Measurements from ENCODE around the gene RPL11.
"Not testable (repeated sequence)": the region's sequence is repeated elsewhere in the genome, so short reads cannot be mapped to it uniquely, and the experiment has no call there.

Gene RPL11

DNA sequence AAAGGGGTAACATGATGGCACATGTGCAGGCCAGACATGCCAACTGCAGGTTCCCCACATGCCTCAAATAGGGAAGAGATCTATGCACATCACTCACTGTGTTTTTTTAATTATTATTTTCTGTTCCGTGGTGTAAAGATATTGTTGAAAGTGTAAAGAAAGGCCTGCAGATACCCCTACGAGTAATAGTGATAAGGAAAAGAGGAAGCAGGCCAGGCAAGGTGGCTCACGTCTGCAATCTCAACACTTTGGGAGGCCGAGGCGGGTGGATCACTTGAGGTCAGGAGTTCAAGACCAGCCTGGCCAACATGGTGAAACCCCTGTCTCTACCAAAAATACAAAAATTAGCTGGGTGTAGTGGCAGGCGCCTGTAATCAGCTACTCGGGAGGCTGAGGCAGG lies 6.4 kb upstream of the RPL11 start:
- not testable (repeated sequence) for DNase-seq (ENCODE audit: low spot score)

DNA sequence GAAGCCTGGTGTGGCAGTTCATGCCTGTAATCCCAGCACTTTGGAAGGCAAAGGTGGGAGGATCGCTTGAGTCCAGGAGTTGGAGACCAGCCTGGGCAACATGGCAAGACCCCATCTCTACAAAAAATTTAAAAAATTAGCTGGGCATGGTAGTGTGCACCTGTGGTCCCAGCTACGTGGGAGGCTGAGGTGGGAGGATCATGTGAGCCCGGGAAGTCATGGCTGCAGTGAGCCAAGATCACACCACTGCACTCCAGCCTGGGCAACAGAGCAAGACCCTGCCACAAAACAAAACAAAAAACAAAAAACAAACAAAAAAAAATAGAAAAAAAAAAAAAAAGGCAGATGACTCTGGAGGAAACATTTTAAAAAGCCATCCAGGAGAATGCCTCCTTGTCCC lies 3.9 kb upstream of the RPL11 start:
- not testable (repeated sequence) for DNase-seq (ENCODE audit: low spot score)

DNA sequence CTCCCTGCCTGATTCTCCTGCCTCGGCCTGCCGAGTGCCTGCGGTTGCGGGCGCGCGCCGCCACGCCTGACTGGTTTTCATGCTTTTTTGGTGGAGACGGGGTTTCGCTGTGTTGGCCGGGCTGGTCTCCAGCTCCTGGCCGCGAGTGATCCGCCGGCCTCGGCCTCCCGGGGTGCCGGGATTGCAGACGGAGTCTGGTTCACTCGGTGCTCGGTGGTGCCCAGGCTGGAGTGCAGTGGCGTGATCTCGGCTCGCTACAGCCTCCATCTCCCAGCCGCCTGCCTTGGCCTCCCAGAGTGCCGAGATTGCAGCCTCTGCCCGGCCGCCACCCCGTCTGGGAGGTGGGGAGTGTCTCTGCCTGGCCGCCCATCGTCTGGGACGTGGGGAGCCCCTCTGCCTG lies 3.3 kb upstream of the RPL11 start:
- DNase-seq (ENCODE audit: low spot score): not testable (repeated sequence)

DNA sequence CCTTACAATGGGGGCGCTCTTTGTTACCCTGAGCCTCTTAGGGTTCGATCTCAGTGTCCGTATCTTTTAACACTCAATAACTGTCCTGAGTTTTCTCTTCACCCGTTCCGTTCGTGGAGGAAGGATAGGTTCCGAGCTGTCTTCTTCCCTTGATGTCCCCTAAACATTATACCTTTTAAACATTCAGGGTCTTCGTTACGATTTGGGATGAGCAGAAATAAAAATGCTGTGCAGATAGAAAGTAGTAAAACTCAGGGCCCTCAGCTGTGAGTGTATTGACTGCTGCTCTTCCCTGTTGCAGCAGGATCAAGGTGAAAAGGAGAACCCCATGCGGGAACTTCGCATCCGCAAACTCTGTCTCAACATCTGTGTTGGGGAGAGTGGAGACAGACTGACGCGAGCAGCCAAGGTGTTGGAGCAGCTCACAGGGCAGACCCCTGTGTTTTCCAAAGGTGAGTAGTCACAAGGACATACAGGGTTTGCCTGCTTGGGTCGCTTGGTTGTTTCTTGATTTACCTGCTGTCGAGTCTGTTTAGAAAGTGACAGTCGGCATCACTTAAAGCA lies 784 bp downstream of the RPL11 start:
- no peak for DNase-seq (ENCODE audit: low spot score)

DNA sequence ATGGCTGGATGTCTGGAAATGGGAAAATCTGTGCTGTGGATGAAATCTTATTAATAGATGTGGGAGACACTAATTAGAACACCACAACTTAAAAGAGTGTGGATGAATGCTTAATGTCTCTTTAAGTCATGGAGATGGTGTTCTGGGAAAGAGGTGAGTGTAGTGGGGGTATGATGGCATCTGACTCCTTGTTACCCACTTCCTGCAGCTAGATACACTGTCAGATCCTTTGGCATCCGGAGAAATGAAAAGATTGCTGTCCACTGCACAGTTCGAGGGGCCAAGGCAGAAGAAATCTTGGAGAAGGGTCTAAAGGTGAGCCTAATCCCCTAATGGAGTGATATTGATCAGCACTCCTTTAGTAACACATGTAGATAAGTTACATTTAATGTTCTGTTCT lies 2.0 kb downstream of the RPL11 start:
- no peak for DNase-seq (ENCODE audit: low spot score)

DNA sequence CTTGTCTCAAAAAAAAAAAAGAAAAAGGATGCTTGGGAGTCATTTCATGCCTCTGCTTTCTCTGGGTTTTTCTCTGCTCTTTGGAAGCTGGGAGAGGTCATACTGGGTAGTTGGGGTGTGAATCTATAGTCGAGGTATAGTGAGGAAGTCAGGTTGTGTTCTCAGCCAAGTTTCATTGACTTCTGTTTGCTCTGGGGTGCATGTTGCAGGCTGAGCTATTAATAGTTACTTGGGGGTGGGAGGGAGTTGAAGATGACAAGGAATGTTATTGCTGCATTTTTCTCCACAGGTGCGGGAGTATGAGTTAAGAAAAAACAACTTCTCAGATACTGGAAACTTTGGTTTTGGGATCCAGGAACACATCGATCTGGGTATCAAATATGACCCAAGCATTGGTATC lies 2.8 kb downstream of the RPL11 start:
- no peak for DNase-seq (ENCODE audit: low spot score)

DNA sequence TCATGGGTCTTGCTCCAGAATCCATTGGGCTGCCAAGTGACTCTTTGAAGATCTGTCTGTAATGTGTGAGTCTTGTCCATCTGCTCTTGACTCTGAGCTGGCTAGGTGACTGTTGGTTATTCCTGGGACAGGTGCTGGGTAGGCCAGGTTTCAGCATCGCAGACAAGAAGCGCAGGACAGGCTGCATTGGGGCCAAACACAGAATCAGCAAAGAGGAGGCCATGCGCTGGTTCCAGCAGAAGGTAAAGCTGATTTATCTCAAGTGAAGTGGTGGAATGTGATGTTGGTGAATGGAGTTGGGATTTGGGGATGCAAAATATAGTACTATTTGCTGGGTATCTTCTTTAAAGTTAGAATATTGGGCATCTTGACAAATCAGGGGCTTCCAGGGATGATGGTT lies 4.1 kb downstream of the RPL11 start:
- DNase-seq (ENCODE audit: low spot score): no peak

DNA sequence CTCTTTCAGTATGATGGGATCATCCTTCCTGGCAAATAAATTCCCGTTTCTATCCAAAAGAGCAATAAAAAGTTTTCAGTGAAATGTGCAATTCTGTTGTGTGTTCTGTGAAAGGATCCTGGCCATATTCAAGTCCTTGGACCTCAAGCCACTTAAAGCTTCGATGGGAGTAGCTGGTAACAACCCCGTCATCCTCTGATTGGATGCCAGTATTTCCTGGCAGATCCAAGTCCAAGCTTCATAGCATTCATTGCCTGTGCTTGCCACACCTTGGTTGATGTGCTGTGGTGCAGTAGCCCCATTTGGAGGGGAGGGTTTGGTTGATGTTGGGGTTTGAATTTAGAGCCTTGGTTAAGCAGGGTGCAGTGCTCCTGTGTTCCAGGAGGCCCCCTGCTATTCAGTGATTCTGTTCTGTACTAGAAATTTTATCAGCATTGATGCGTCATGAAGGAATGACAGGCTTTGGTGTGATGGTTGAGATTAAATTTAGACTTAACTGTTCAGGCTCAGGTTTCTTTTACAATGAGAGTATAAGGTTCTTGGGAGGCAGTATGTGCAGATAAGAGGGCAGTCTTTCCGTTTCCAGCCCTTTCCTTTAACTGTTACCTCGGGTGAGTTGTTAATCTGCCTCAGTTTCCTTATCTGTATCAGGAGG lies 4.9 kb downstream of the RPL11 start:
- no peak for DNase-seq (ENCODE audit: low spot score)

DNA sequence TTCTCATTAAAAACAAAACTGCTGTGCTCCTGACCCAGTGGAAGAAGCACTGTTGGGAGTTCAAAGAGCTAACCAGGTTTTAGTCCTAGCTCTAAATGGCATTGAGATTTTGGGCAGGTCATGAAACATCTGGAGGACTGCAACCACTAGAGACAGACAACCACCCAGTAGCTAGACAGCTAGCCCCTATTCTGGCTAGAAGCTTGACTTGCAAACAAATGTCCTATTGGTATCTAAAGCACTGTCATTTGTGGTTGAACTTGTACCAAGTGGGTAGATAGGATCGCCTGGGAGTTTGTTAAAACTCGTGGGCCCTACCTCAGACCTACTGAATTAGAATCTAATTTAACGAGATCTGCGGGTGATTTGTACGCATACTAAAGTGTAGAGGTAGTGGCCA lies 6.9 kb downstream of the RPL11 start:
- DNase-seq (ENCODE audit: low spot score): no peak

DNA sequence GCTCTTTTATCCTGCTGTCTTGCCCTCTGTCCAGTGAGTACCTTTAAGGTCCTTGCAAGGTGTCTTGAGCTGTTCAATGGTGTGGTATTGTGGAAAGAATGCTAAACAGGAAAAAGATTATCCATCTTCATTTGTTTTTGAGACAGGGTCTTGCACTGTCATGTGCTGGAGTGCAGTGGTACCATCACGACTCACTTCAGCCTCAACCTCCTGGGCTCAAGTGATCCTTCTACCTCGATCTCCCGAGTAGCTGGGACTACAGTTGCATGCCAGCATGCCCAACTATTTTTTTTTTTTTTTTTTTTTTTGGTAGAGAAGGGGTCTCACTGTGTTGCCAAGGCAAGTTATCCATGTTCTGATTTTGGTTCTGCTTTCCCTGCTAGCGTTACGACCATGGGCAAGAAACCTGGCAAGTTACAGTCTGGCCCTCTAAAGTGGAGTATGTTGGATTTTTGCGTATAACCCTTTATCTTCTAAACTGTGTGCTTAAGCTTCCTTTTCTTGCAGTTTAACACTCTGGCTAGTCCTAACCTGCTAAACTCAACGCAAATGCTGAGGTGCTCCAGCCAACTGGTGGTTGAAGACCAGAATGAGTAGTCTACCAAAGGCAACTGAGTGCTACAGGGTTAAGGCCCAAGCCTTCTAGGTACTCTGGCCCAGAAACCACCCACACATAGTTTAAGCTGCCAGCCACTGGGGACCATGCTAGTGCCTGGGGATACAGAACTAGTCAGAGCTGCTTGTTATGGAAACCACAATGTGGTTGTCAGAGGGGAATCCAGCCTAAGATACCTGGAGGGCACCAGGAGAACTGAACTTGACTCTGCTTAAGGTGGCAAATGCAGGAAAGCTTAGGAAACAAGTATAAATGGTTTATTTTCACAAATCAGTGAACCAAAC lies 7.9 kb downstream of the RPL11 start:
- DNase-seq (ENCODE audit: low spot score): no peak

DNA sequence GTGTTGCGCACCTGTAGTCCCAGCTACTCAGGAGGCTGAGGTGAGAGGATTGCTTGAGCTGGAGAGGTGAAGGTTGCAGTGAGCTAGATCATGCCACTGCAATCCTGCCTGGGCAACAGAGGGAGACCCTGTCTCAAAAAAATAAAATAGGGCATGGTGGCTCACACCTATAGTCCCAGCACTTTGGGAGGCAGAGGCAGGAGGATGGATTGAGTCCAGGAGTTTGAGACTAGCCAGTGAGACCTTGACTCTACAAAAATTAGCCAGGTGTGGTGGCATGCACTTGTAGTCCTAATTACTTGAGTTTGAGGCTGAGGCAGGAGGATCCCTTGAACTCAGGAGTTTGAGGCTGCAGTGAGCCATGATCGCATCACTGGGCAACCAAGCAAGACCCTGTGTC lies 9.7 kb downstream of the RPL11 start:
- DNase-seq (ENCODE audit: low spot score): no peak

DNA sequence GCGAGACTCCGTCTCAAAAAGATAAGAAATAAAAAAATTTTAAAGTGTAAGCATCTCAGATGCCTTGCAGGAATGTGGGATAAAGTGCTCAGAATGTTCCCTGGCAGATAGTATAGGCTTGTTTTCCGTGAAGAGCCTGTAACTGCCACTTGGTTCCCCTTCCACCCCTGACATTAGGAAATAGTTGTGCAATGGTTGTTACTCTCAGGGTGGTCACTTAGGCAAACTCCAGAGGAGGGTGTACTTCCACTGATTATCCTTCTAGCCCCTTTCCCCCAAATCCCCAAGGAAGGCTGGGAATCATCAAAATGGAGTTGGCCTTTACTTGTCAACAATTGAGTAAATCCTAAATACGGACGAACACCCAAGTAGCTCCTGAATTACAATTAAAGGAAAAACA lies 10.4 kb downstream of the RPL11 start:
- DNase-seq (ENCODE audit: low spot score): no peak

DNA sequence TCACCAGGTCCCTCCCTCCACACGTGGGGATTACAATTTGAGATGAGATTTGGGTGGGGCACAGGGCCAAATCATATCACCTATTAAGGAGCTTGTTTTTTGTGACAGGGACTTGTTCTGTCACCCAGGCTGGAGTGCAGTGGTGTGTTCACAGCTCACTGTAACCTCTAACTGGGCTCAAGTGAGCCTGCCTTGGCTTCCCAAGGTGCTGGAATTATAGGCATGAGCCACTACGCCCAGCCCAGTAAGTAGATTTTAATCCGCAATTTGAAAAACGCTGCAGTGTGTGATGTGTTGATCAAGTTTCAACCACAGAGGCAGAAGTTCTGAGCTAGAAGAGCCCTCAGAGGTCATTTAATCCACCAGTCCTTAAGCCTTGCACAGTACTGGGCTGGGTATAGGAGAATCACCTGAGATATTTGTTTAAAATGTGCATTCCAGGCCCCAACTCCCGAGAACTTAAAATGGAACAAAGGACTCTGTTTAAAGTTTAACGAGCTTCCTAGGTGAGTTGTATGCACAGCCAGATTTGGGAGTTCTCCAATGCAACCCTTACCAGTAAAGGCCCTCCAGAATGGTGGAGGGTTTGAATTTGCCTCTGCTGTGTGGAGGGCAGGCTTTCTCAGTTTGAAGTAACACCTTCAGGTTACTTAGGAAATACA lies 13.4 kb downstream of the RPL11 start:
- no peak for DNase-seq (ENCODE audit: low spot score)

DNA sequence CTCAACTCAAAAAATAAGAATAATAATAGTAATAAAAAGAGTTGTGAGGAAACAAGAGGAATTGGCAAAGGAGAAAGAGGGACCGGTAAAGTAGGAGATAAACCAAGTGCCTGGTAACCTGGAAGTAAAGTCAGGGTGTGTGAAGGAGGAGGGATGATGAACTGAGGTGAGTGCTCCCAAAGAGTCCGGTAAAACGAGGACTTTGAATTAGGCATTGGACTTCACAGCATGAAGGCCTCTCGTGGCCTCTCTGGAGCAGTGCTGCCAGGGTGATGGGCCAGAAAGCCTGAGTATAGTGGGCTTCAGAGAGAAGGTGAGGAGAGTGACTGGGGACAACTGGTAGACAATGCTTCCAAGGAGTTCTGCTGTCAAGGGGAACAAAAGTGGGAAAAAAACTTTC lies 17.6 kb downstream of the RPL11 start:
- no peak for DNase-seq (ENCODE audit: low spot score)

DNA sequence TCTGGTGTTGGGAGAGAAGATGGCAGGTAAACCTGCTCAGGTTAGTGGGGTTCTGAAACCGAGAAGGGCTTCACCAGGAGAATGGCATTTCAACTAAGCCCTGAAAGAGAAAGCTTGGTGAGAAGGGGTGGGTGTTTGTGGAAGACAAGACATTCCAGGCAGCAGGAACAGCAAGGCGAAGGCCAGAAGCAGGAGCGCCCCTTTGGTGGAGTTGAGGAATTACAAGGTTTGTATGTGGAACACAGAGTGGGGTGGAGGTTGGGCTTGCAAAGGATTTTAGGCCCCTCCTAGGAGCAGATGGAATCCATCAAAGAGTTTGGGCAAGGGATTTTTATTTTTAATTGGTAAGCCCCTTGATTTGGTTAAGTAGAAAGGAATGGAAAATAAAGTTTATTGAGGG lies 26.9 kb downstream of the RPL11 start:
- DNase-seq (ENCODE audit: low spot score): peak; percentile 58

DNA sequence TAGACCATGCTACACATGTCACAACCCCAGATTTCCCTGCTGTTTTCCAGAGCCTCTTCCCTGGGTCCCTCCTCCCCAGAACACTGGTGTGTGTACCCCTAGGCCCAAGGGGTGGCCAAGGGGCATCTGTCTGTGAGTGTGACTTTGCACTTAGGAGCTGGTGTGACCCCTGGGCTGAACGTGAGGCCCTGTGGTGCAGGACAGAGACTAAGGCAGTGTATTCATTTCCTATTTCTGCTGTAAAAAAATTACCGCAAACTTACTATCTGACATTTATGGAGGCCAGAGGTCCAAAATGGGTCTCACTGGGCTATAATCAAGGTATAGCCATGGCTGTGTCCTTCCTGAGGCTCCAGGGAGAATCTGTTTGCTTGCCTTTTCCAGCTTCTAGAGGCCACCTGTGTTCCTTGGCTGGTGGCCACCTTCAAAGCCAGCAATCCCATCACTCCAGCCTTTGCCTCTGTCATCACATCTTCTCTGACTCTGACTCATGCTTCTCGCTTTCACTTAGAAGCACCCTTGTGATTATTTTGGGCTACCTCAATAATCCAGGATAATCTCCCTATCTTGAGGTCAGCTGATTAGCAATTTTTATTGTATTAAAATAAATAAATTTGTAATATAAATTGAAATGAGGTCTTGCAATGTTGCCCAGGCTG lies 27.7 kb downstream of the RPL11 start:
- DNase-seq (ENCODE audit: low spot score): no peak

DNA sequence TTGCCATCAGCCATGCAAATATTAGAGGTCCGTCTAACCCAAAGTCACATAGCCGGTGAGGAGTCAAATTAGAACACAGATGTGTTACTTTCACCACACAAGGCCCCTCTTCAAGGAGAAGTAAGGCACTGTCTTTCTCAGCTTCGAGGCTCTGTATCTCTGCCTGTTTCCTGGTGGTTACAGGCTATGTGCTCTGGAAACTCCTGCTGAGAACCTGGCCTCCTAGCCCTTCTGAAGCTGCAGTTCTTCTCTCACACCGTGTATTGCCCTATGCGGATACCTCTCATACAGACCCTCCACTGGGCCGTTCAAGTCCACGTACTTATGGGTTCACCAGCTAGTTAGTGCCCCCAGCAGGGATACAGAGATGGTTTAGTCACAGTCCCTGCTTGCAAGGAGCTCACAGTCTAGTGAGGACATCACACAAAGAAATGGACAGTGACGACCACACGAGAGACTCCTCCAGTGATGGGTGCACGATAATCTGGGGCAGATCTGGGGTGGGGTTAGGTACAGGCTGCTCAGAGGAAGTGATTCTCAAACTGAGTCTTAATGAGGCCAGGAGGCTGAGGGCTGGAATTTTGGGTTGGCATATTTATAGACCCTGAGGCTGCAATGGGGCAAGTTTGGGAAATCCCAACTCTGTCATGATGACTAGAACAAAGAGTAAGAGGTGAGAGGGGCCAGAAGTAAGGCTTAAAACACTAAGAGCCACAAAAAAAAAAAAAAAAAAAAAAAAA lies 28.8 kb downstream of the RPL11 start:
- DNase-seq (ENCODE audit: low spot score): no peak

DNA sequence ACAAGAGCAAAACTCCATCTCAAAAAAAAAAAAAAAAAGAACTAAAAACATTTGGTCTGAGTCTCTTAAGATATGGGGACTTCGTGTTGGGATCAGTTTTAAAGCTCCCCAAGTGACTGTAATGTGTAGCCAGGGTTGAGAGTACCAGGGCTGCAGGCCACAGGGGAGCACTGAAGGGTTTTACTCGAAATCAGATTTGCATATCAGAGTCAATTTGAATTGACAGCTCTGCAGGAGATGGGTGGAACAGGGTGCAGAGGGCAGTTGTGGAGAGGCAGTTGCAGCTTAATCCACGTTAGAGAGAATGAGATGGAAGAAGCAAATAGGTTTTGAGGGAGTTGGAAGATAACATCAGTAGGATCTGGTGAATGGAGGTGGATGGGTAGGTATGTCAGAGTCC lies 31.0 kb downstream of the RPL11 start:
- no peak for DNase-seq (ENCODE audit: low spot score)

DNA sequence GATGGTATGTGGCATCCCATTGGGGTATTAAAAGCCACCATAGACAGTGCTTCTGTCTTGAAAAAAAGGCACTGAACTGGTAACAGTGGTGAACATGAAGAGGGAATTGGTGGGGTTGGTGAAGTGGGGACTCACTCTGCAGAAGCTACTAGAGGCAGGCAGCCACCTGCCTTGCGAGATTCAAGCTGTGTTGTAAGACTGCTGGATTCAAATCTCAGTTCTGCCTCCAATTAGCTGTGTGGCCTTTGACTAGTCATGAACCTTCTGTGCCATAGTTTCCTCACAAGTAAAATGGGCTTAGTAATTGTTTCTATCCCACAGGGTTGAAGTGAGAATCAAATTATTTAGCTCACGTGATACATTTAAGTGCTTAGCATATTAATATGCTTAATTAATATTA lies 35.1 kb downstream of the RPL11 start:
- DNase-seq (ENCODE audit: low spot score): no peak

DNA sequence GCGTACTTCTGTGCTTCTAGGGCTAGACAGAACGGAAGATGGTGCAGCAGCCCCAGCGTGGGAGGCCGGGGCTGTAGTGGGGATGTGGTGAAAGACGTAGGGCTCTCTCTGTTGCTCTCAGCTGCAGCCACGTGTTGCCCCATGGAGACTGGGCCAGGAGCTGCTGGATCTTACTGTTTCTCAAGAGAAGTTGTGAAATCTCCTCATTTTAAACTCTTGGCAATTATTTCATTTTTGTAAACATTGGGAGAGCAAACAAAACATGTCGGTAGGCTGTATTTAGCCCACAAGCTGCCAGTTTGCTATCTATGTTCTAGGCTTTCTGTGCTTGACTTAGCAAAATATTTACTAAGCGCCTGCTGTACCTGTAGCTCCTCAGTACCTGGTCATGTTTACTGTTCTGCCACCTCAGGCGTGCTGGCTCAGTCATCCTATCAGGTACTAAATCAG lies 35.8 kb downstream of the RPL11 start:
- DNase-seq (ENCODE audit: low spot score): no peak

Measured in cerebellar cortex (tissue), 1 donor.